Stomach (tissue), 4 donors: ENCODE data around the gene RBKS.

ENCODE experiments used
- EP300 ChIP-seq: sonication (generic); formaldehyde crosslinking; IDR thresholded peaks from one replicate; pipeline ENCODE4 v1.6.1; 2017; ENCODE audit warnings: antibody characterized with exemption
- POLR2A ChIP-seq, 4 donors: fragments of 450-650 bp; IDR thresholded peaks; one replicate each; pipeline ENCODE4 v1.6.1; 2016; ENCODE audit warnings: antibody characterized with exemption in 4 of 4, control low read depth in 2 of 4, mild to moderate bottlenecking in 1 of 4, moderate library complexity in 1 of 4
- POLR2AphosphoS5 ChIP-seq, 3 donors: sonication (generic); formaldehyde crosslinking; IDR thresholded peaks; one replicate each; pipeline ENCODE4 v1.6.1; 2016; ENCODE audit warnings: antibody characterized with exemption in 3 of 3
- TF ChIP-seq, protein P1 (sequence below), 7 experiments: fragments of 450-650 bp in 4 of 7; fragments of 200-600 bp in 3 of 7; sonication (generic) in 3 of 7; IDR thresholded peaks; one replicate each; pipeline ENCODE4 v1.5.1; 2016 to 2019; ENCODE audit warnings: antibody characterized with exemption in 7 of 7, control low read depth in 2 of 7, mild to moderate bottlenecking in 1 of 7

DNA sequence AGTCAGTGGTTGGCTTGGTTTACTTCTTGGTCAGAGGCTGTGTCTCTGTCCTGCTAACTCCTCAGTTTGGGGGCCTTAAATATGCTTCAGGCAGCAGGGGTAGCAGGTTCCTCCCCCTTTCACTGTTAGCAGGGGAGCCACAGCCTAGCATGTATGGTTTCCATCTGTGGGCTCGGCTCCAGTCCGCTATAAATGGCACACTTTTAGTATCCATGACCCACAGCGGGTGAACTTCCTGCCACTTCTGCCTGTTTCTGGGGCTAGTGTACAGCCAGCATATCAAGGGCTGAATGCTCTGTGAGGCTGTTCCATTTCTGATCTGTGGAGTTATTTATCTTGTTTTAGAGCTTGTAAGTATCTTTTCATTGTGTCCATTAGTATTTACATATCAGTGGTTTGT, 60.4 kb downstream of the RBKS start:
- TF ChIP-seq, protein P1, sequence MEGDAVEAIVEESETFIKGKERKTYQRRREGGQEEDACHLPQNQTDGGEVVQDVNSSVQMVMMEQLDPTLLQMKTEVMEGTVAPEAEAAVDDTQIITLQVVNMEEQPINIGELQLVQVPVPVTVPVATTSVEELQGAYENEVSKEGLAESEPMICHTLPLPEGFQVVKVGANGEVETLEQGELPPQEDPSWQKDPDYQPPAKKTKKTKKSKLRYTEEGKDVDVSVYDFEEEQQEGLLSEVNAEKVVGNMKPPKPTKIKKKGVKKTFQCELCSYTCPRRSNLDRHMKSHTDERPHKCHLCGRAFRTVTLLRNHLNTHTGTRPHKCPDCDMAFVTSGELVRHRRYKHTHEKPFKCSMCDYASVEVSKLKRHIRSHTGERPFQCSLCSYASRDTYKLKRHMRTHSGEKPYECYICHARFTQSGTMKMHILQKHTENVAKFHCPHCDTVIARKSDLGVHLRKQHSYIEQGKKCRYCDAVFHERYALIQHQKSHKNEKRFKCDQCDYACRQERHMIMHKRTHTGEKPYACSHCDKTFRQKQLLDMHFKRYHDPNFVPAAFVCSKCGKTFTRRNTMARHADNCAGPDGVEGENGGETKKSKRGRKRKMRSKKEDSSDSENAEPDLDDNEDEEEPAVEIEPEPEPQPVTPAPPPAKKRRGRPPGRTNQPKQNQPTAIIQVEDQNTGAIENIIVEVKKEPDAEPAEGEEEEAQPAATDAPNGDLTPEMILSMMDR (IDR thresholded peaks at IDR 0.05), result no peak
- no peak for TF ChIP-seq EP300
- no peak for TF ChIP-seq POLR2A (IDR thresholded peaks at IDR 0.05)
- no peak for TF ChIP-seq POLR2AphosphoS5 (IDR thresholded peaks at IDR 0.05)
